Fibroblast of lung (primary cell): ENCODE results near the gene KCTD19.

ENCODE experiments used
- EZH2 ChIP-seq: IDR thresholded peaks from 2 replicates; pipeline ENCODE4 v1.5.1; 2012; ENCODE audit warnings: low read length, control low read depth, mild to moderate bottlenecking; ENCODE audit errors: missing control alignments
- TF ChIP-seq, protein P1 (sequence below), 2 donors: IDR thresholded peaks in 1 of 2; conservative IDR thresholded peaks in 1 of 2; 1 replicate in 1 of 2; 2 replicates in 1 of 2; pipeline ENCODE4 v1.5.1; 2011 to 2012; ENCODE audit warnings: low read length in 2 of 2, control low read depth in 1 of 2, inconsistent platforms in 1 of 2, low read depth in 1 of 2, mild to moderate bottlenecking in 1 of 2

DNA sequence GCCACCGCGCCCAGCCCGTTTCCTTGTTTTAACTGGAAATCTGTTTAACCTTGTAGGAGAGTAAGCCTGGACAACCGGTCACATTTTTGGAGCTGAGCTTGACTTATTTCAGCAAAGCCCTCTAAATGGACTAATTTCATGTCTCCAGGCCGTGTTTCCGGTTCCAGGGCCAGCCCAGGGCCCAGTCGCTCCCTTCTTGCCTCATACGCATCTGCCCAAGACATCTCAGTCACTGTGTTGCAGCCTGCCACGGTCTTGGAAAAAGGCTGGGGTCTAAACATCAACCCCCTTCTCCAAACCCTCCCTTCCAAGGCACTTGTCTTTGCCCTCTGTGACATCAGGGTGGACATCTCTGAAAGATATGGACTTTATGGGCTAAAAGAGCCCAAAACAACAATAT lies 28.3 kb downstream of the KCTD19 start:
- TF ChIP-seq, protein P1, sequence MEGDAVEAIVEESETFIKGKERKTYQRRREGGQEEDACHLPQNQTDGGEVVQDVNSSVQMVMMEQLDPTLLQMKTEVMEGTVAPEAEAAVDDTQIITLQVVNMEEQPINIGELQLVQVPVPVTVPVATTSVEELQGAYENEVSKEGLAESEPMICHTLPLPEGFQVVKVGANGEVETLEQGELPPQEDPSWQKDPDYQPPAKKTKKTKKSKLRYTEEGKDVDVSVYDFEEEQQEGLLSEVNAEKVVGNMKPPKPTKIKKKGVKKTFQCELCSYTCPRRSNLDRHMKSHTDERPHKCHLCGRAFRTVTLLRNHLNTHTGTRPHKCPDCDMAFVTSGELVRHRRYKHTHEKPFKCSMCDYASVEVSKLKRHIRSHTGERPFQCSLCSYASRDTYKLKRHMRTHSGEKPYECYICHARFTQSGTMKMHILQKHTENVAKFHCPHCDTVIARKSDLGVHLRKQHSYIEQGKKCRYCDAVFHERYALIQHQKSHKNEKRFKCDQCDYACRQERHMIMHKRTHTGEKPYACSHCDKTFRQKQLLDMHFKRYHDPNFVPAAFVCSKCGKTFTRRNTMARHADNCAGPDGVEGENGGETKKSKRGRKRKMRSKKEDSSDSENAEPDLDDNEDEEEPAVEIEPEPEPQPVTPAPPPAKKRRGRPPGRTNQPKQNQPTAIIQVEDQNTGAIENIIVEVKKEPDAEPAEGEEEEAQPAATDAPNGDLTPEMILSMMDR (conservative IDR thresholded peaks at IDR 0.05 in 1 of 2, IDR thresholded peaks at IDR 0.05 in 1 of 2; ENCODE audit: low read depth in 1 of 2, low read length in 2 of 2), result no peak
- no peak for TF ChIP-seq EZH2
